Measurements from ENCODE around the gene DACT3.

GRCh38 chr19:46603195-46603637 lies 57.8 kb downstream of the DACT3 start:
- TF ChIP-seq CTCF (conservative IDR thresholded peaks at IDR 0.05; ENCODE audit: low read depth, low read length) (no peak), EZH2phosphoT487 (IDR thresholded peaks at IDR 0.05; ENCODE audit: borderline replicate concordance, low read length) (no peak)
